Measurements from ENCODE around the gene ARSJ. TPM values are rescaled to one million over a fixed set of nuclear protein-coding genes. Genes with fewer than 3 reads are reported as not detected.
"Not testable (repeated sequence)": the region's sequence is repeated elsewhere in the genome, so short reads cannot be mapped to it uniquely, and the experiment has no call there.

The ARSJ gene
- total RNA-seq, 5 donors from 2014 or later (not counting 1 experiment from before 2014, with no cell fraction given) = 0.16 to 0.26 (median 0.20) TPM; not detected in 2

- peak in 1 of 35 experiments; percentile 32 for DNase-seq
- peaks cover 0 to 11% of the 10 kb centered on the region in 2 experiments for H3K4me1 ChIP-seq (ENCODE audit: control insufficient read depth in 1 of 2, extremely low read depth in 1 of 2, insufficient read depth in 2 of 2, low read length in 2 of 2)
- peak overlapping the region; percentile 4 to 37 for H3K27ac Mint-ChIP-seq
- CTCF ChIA-PET = interaction anchor here in 1 of 2 donors (0.7 to 1.0 kb wide), 3 partner anchors 9 to 39 kb away, joined by 3 read pairs; no protein-coding TSS in a partner anchor
- no peaks in the 10 kb centered on the region for H3K9me3 ChIP-seq
- peak overlapping the region; percentile 49 for H3K27ac ChIP-seq (ENCODE audit: low read length)
- H3K36me3 Mint-ChIP-seq = no peaks in the 10 kb centered on the region
- H3K36me3 ChIP-seq (ENCODE audit: control insufficient read depth in 2 of 2, extremely low read depth in 1 of 2, insufficient read depth in 1 of 2, low read length in 1 of 2) = no peaks in the 10 kb centered on the region
- H3K9me3 Mint-ChIP-seq = no peaks in the 10 kb centered on the region
- no peaks in the 10 kb centered on the region for H3K27me3 Mint-ChIP-seq
- peak in 3 of 4 experiments; percentile 19 to 63 (median 38) for ATAC-seq (replicated peaks in 1 of 4)
- POLR2A ChIA-PET = interaction anchor here in 1 of 2 donors (0.6 kb wide), 1 partner anchor 16 kb away, joined by 3 read pairs; no protein-coding TSS in a partner anchor
- H3K4me3 Mint-ChIP-seq = peak overlapping the region in 1 of 3 donors; percentile 6
- no peaks in the 10 kb centered on the region for H3K27me3 ChIP-seq (replicated peaks in 1 of 2; ENCODE audit: control insufficient read depth in 2 of 2, extremely low read depth in 1 of 2, insufficient read depth in 2 of 2, low read length in 1 of 2)
- no peak overlapping the region for H3K4me3 ChIP-seq (ENCODE audit: control insufficient read depth in 1 of 2, extremely low read depth in 1 of 2, low read length in 1 of 2)
- peaks cover 17 to 36% (median 33%) of the 10 kb centered on the region in 3 donors for H3K4me1 Mint-ChIP-seq
- 67% methylated on average over 1 of the region's 4 CpGs for WGBS (ENCODE audit: insufficient coverage)
These were observed 26.4 kb upstream of the ARSJ start for GRCh38 chr4:114005569-114006442.

DNA sequence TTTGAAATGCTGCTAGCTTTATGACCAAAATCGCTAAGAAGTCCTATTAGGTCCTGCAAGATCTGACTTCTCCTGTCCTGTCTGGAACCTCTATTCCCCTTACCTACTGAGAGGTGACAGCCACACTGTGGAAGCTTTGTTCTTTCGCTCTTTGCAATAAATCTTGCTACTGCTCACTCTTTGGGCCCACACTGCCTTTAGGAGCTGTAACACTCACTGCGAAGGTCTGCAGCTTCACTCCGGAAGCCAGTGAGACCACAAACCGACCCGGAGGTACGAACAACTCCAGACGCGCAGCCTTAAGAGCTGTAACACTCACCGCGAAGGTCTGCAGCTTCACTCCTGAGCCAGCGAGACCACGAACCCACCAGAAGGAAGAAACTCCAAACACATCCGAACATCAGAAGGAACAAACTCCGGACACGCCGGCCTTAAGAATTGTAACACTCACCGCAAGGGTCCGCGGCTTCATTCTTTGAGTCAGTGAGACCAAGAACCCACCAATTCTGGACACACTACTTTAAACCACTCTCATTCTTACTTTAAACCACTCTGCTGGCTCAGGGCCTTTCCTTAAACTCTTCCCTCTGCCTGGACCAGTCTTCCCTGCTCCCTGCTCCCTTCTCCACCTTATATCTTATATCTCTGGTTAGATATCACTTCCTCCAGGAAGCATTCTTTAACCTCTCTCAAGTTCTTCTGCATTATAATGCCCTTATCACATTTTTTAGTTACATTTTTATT is 25.2 kb upstream of the ARSJ start:
- H3K27ac Mint-ChIP-seq = peak overlapping the region; percentile 65 to 78
- H3K27me3 Mint-ChIP-seq; H3K36me3 Mint-ChIP-seq; H3K27me3 ChIP-seq (replicated peaks in 1 of 2; ENCODE audit: control insufficient read depth in 2 of 2, extremely low read depth in 1 of 2, insufficient read depth in 2 of 2, low read length in 1 of 2); H3K27ac ChIP-seq (ENCODE audit: low read length); H3K36me3 ChIP-seq (ENCODE audit: control insufficient read depth in 2 of 2, extremely low read depth in 1 of 2, insufficient read depth in 1 of 2, low read length in 1 of 2); H3K9me3 ChIP-seq; POLR2A ChIA-PET; CTCF ChIA-PET; H3K9me3 Mint-ChIP-seq: not testable (repeated sequence)
- peak in 3 of 4 experiments; percentile 22 to 68 (median 54) for ATAC-seq (replicated peaks in 1 of 4)
- H3K4me3 ChIP-seq (ENCODE audit: control insufficient read depth in 1 of 2, extremely low read depth in 1 of 2, low read length in 1 of 2) = peak overlapping the region in 1 of 2 donors; percentile 13
- H3K4me1 ChIP-seq (ENCODE audit: control insufficient read depth in 1 of 2, extremely low read depth in 1 of 2, insufficient read depth in 2 of 2, low read length in 2 of 2) = peaks cover 0 to 11% of the 10 kb centered on the region in 2 experiments
- peak in 27 of 35 experiments; percentile 4 to 48 (median 16) for DNase-seq
- H3K4me1 Mint-ChIP-seq = peaks cover 17 to 36% (median 33%) of the 10 kb centered on the region in 3 donors
- 72% methylated on average over 14 of the region's 20 CpGs for WGBS (ENCODE audit: insufficient coverage)
- H3K4me3 Mint-ChIP-seq = peak overlapping the region; percentile 62 to 72 (median 63)

DNA sequence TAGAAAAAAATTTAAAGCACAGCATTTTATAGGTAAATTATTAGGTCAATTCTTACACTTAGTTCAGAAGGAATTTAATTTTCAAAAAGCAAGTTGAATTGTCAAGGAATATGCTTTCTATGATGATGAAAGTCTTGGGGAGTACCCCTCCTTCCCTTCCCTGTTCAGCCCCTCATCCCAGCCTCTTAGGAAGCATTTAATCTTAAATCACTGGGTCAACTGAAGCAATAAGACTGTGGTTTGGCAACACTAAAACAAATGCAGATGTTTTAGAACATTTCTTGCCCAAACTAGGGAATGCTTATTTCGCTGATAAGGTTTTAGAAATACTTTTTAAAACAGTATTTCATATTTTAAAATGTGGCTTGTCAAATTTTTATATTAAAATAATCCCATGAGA is 19.1 kb upstream of the ARSJ start:
- H3K4me3 ChIP-seq (ENCODE audit: control insufficient read depth in 1 of 2, extremely low read depth in 1 of 2, low read length in 1 of 2) = no peak overlapping the region
- H3K36me3 ChIP-seq (ENCODE audit: control insufficient read depth in 2 of 2, extremely low read depth in 1 of 2, insufficient read depth in 1 of 2, low read length in 1 of 2) = no peaks in the 10 kb centered on the region
- H3K9me3 Mint-ChIP-seq = no peaks in the 10 kb centered on the region
- no CpG with 5 or more reads among the region's 1 CpG for WGBS (ENCODE audit: insufficient coverage)
- no peaks in the 10 kb centered on the region for H3K27me3 ChIP-seq (replicated peaks in 1 of 2; ENCODE audit: control insufficient read depth in 2 of 2, extremely low read depth in 1 of 2, insufficient read depth in 2 of 2, low read length in 1 of 2)
- DNase-seq (no peak), ATAC-seq (replicated peaks in 1 of 4) (no peak)
- no peaks in the 10 kb centered on the region for H3K36me3 Mint-ChIP-seq
- H3K4me3 Mint-ChIP-seq = no peak overlapping the region
- no peaks in the 10 kb centered on the region for H3K27me3 Mint-ChIP-seq
- H3K27ac ChIP-seq (ENCODE audit: low read length) = no peak overlapping the region
- H3K27ac Mint-ChIP-seq = no peak overlapping the region
- H3K9me3 ChIP-seq = no peaks in the 10 kb centered on the region
- H3K4me1 Mint-ChIP-seq = peaks cover 0 to 4% (median under 1%) of the 10 kb centered on the region in 3 donors
- POLR2A ChIA-PET = no interaction called here
- CTCF ChIA-PET = no interaction called here
- H3K4me1 ChIP-seq (ENCODE audit: control insufficient read depth in 1 of 2, extremely low read depth in 1 of 2, insufficient read depth in 2 of 2, low read length in 2 of 2) = no peaks in the 10 kb centered on the region

GRCh38 chr4:113998079-113998478 is 18.6 kb upstream of the ARSJ start:
- 85% methylated on average over 2 of the region's 5 CpGs for WGBS (ENCODE audit: insufficient coverage)

GRCh38 chr4:113997206-113997605 is 17.8 kb upstream of the ARSJ start:
- H3K36me3 Mint-ChIP-seq = no peaks in the 10 kb centered on the region
- H3K27ac ChIP-seq (ENCODE audit: low read length) = no peak overlapping the region
- POLR2A ChIA-PET = no interaction called here
- no peaks in the 10 kb centered on the region for H3K9me3 ChIP-seq
- H3K27ac Mint-ChIP-seq = no peak overlapping the region
- DNase-seq (no peak), ATAC-seq (replicated peaks in 1 of 4) (no peak)
- H3K4me1 ChIP-seq (ENCODE audit: control insufficient read depth in 1 of 2, extremely low read depth in 1 of 2, insufficient read depth in 2 of 2, low read length in 2 of 2) = no peaks in the 10 kb centered on the region
- no peaks in the 10 kb centered on the region for H3K36me3 ChIP-seq (ENCODE audit: control insufficient read depth in 2 of 2, extremely low read depth in 1 of 2, insufficient read depth in 1 of 2, low read length in 1 of 2)
- no peak overlapping the region for H3K4me3 ChIP-seq (ENCODE audit: control insufficient read depth in 1 of 2, extremely low read depth in 1 of 2, low read length in 1 of 2)
- no peaks in the 10 kb centered on the region for H3K27me3 ChIP-seq (replicated peaks in 1 of 2; ENCODE audit: control insufficient read depth in 2 of 2, extremely low read depth in 1 of 2, insufficient read depth in 2 of 2, low read length in 1 of 2)
- H3K9me3 Mint-ChIP-seq = no peaks in the 10 kb centered on the region
- no peak overlapping the region for H3K4me3 Mint-ChIP-seq
- H3K4me1 Mint-ChIP-seq = peaks cover 0 to 3% (median 0%) of the 10 kb centered on the region in 3 donors
- H3K27me3 Mint-ChIP-seq = no peaks in the 10 kb centered on the region
- CTCF ChIA-PET = no interaction called here
- WGBS (ENCODE audit: insufficient coverage) = no CpG with 5 or more reads among the region's 1 CpG

More at GRCh38 chr4:113998079-113998478, 18.6 kb upstream of the ARSJ start:
- no peak for DNase-seq
- no peaks in the 10 kb centered on the region for H3K36me3 Mint-ChIP-seq
- CTCF ChIA-PET = no interaction called here
- ATAC-seq (replicated peaks in 1 of 4) = no peak
- no peaks in the 10 kb centered on the region for H3K4me1 ChIP-seq (ENCODE audit: control insufficient read depth in 1 of 2, extremely low read depth in 1 of 2, insufficient read depth in 2 of 2, low read length in 2 of 2)
- no peak overlapping the region for H3K27ac Mint-ChIP-seq
- no peaks in the 10 kb centered on the region for H3K27me3 Mint-ChIP-seq
- no peaks in the 10 kb centered on the region for H3K27me3 ChIP-seq (replicated peaks in 1 of 2; ENCODE audit: control insufficient read depth in 2 of 2, extremely low read depth in 1 of 2, insufficient read depth in 2 of 2, low read length in 1 of 2)
- H3K4me1 Mint-ChIP-seq = peaks cover 0 to 4% (median 0%) of the 10 kb centered on the region in 3 donors
- H3K36me3 ChIP-seq (ENCODE audit: control insufficient read depth in 2 of 2, extremely low read depth in 1 of 2, insufficient read depth in 1 of 2, low read length in 1 of 2) = no peaks in the 10 kb centered on the region
- no peak overlapping the region for H3K27ac ChIP-seq (ENCODE audit: low read length)
- no peak overlapping the region for H3K4me3 Mint-ChIP-seq
- no peaks in the 10 kb centered on the region for H3K9me3 ChIP-seq
- POLR2A ChIA-PET = no interaction called here
- H3K4me3 ChIP-seq (ENCODE audit: control insufficient read depth in 1 of 2, extremely low read depth in 1 of 2, low read length in 1 of 2) = no peak overlapping the region
- no peaks in the 10 kb centered on the region for H3K9me3 Mint-ChIP-seq

GRCh38 chr4:113996599-113997177 is 17.2 kb upstream of the ARSJ start:
- Mint-ChIP-seq H3K4me1 (peaks cover 0 to 2% (median 0%) of the 10 kb centered on the region in 3 donors), H3K27me3 (no peaks in the 10 kb centered on the region), H3K27ac (peak overlapping the region in 1 of 2 donors; percentile 3), H3K36me3 (no peaks in the 10 kb centered on the region), H3K4me3 (no peak overlapping the region), H3K9me3 (no peaks in the 10 kb centered on the region)
- POLR2A ChIA-PET = no interaction called here
- no peaks in the 10 kb centered on the region for H3K9me3 ChIP-seq
- H3K27ac ChIP-seq (ENCODE audit: low read length) = no peak overlapping the region
- no peak for DNase-seq
- no peaks in the 10 kb centered on the region for H3K4me1 ChIP-seq (ENCODE audit: control insufficient read depth in 1 of 2, extremely low read depth in 1 of 2, insufficient read depth in 2 of 2, low read length in 2 of 2)
- H3K4me3 ChIP-seq (ENCODE audit: control insufficient read depth in 1 of 2, extremely low read depth in 1 of 2, low read length in 1 of 2) = no peak overlapping the region
- WGBS (ENCODE audit: insufficient coverage) = 96% methylated on average over 3 of the region's 4 CpGs
- H3K27me3 ChIP-seq (replicated peaks in 1 of 2; ENCODE audit: control insufficient read depth in 2 of 2, extremely low read depth in 1 of 2, insufficient read depth in 2 of 2, low read length in 1 of 2) = no peaks in the 10 kb centered on the region
- no peak for ATAC-seq (replicated peaks in 1 of 4)
- CTCF ChIA-PET = no interaction called here
- H3K36me3 ChIP-seq (ENCODE audit: control insufficient read depth in 2 of 2, extremely low read depth in 1 of 2, insufficient read depth in 1 of 2, low read length in 1 of 2) = no peaks in the 10 kb centered on the region

All from T-cell (primary cell).